Putamen (tissue), 1 donor: ENCODE measurements around the gene NOD2.

ENCODE experiments used
- DNase-seq: peaks from one replicate; pipeline ENCODE4 v3.0.0-alpha.2; 2016; ENCODE audit warnings: low spot score

Gene NOD2

DNA sequence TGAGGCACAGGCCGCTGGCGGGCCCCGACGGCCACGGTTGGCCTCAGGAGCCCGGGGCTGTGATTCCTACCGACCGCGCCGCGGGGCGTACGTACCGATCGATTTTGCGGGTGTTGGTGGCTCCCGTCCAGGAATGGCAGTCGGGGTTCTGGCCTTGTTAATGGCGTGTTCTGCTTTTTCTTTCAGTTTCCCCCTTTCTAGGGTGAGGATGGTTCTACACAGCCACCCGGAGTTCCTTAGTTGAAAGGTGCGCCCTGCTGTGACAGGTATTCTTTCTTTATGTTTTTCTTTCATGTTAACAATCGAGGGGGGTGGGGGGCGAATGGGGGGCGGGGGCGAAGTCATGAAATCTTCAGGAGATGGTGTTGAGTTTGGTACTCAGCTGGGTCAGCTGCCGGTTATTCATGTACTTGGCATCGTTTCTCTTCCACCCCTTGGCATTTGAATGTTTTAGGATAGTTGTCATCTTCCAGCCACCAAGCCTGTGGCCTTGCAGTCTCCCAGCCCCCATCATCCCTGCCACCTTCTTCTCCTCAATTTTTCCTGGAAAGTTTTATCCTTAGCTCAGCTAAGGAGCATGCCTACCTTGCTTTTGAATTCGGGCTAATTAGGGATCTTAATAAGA lies 49.3 kb downstream of the NOD2 start:
- no peak for DNase-seq

- no peak for DNase-seq
Measured at GRCh38 chr16:50743581-50744225, 50.3 kb downstream of the NOD2 start.

DNA sequence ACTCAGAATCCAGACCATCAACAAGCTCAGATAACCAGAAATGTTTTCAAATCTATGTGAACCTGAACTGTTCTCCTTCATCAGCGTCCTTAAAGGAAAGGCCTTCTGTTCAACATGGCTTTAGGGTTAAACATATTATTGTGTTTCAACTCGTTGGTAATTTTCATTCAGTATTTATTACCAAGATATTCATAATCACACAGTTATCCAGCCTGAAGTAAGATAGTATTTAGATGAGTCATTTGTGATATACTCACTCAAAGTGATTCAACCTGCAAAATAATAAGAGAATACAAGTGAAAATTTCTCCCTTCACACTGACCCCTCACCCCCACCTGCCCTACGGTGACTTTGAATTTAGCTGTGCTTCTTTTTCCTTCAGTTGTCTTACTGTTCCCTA lies 51.5 kb downstream of the NOD2 start:
- no peak for DNase-seq

DNA sequence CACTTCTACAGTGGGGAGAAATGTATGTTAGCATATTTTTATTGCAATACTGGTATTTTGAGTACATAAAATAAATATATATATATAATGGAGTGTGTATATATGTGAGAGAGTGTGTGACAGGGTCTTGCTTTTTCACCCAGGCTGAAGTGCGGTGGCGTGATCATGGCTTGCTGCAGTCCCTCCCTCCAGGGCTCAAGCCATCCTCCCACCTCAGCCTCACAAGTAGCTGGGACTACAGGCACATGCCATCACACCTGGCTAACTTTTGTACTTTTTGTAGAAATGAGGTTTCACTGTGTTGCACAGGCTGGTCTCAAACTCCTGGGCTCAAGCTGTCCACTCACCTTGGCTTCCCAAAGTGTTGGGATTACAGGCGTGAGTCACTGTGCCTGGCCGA lies 52.5 kb downstream of the NOD2 start:
- DNase-seq, result no peak

- peak; percentile 35 for DNase-seq
Measured at GRCh38 chr16:50747207-50747956, 54.0 kb downstream of the NOD2 start.

DNA sequence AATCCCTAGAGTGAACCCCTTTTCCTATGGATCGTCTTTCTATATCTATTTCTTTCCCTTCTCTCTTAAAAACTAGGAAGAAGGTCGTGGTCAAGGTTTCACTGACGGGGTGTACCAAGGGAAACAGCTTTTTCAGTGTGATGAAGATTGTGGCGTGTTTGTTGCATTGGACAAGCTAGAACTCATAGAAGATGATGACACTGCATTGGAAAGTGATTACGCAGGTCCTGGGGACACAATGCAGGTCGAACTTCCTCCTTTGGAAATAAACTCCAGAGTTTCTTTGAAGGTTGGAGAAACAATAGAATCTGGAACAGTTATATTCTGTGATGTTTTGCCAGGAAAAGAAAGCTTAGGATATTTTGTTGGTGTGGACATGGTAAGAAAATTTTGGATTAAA lies 58.1 kb downstream of the NOD2 start:
- DNase-seq, result no peak

DNA sequence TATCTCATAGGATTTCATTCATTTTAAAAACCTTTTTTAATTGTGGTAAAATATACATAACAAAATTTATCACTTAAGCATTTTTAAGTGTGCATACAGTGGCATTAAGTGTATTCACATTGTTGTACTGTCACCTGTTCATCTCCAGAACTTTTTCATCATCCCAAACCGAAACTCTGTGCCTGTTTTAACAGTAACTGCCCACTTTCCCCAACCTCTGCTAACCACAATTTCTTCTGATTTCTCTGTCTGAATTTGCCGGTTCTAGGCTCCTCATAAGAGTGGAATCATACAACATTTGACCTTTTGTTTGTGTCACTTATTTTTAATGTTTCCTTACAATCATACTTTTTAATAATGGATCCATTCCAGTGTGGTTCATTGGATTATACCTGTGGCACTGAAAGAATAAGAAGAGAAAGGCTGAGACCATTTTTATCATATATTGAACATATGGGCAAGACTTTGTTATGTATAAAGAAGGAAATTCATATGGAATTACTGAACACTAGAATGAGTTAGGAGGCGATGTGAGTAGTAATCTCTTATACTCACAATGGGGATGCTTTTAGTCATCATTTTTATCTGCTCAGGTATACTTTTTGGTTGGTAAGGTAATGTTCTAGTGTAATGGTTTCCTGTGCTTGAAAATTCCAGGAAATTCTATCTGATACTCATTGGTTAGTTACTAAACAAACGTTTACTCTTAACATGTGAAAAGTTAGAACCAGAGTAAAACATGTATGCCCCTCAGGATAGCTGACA lies 59.2 kb downstream of the NOD2 start:
- DNase-seq, result no peak

DNA sequence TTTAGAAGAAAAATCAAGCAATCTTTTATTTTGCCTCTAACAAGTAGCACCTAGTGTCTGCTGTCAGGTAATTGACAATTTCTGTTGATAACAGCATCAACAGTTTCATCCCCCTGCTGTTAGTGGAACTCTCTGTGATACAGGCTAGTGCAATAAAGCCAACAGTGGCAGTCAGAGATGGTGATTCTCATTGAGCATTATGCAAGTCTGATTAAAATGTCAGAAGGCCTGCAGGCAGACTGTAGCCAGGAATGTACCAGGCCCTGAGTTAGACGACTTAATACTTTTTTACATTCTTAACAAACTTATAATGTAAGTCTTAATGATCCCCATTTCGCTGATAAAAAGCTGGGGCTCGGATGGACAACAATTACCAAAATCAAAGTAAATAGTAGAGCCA lies 63.1 kb downstream of the NOD2 start:
- DNase-seq, result no peak

- DNase-seq, result no peak
Measured at GRCh38 chr16:50761267-50761666, 67.9 kb downstream of the NOD2 start.

- DNase-seq, result no peak
Measured at GRCh38 chr16:50762241-50762640, 68.8 kb downstream of the NOD2 start.

- DNase-seq, result no peak
Measured at GRCh38 chr16:50763211-50763610, 69.8 kb downstream of the NOD2 start.

DNA sequence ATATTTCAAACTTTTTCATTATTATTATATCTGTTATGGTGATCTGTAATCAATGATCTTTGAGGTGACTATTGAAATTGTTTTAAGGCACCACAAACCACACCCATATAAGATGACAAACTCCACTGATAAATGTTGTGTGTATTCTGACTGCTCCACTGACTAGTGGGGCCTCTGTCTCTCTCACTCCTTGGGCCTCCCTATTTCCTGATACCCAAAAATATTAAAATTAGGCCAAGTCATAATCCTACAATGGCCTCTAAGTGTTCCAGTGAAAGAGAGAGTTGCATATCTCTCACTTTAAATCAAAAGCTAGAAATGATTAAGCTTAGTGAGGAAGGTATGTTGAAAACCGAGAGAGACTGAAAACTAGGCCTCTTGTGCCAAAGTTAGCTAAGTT lies 71.9 kb downstream of the NOD2 start:
- no peak for DNase-seq

GRCh38 chr16:50765861-50766260 lies 72.5 kb downstream of the NOD2 start:
- no peak for DNase-seq

GRCh38 chr16:50767197-50767596 lies 73.8 kb downstream of the NOD2 start:
- no peak for DNase-seq

- no peak for DNase-seq
Measured at GRCh38 chr16:50771366-50771765, 78.0 kb downstream of the NOD2 start.

- DNase-seq, result no peak
Measured at GRCh38 chr16:50774405-50774804, 81.0 kb downstream of the NOD2 start.

GRCh38 chr16:50774960-50775359 lies 81.6 kb downstream of the NOD2 start:
- no peak for DNase-seq

DNA sequence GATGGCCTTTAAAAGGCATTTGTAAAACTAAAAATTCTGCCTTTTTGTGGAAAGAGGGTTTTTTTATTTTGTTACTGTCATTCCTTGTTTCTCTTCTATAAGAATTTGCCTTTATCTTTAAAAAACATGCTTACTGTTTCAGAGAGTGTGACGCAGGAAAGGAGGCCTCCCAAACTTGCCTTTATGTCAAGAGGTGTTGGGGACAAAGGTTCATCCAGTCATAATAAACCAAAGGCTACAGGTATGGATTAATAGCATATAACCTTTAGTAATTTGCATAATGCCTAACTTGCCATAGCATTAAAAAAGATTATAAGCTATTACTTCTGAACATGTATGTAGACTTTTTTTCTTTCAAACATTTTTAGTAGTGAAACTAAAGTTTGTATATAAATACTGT lies 82.6 kb downstream of the NOD2 start:
- no peak for DNase-seq

- DNase-seq, result no peak
Measured at GRCh38 chr16:50778284-50779163, 85.1 kb downstream of the NOD2 start.

- no peak for DNase-seq
Measured at GRCh38 chr16:50781043-50781442, 87.6 kb downstream of the NOD2 start.

- DNase-seq, result no peak
Measured at GRCh38 chr16:50781518-50781917, 88.1 kb downstream of the NOD2 start.
